ENCODE results near the gene CPD. TPM values are rescaled to one million over a fixed set of nuclear protein-coding genes. Genes with fewer than 3 reads are reported as not detected.

The CPD gene
- total RNA-seq, 3 donors from 2014 or later = 39.2 to 77.3 (median 74.7) TPM

- Histone ChIP-seq H3K36me3 (ENCODE audit: low read depth) (peaks cover 8% of the 10 kb centered on the region), H3K4me3 (no peak overlapping the region), H3K4me1 (ENCODE audit: low read depth) (peaks cover 10% of the 10 kb centered on the region), H3K9me3 (no peaks in the 10 kb centered on the region)
- DNase-seq (no peak), ATAC-seq (no peak)
- intact Hi-C loops (cut with DNase I, micrococcal nuclease) = no loop called here
- TF ChIP-seq, protein P1, sequence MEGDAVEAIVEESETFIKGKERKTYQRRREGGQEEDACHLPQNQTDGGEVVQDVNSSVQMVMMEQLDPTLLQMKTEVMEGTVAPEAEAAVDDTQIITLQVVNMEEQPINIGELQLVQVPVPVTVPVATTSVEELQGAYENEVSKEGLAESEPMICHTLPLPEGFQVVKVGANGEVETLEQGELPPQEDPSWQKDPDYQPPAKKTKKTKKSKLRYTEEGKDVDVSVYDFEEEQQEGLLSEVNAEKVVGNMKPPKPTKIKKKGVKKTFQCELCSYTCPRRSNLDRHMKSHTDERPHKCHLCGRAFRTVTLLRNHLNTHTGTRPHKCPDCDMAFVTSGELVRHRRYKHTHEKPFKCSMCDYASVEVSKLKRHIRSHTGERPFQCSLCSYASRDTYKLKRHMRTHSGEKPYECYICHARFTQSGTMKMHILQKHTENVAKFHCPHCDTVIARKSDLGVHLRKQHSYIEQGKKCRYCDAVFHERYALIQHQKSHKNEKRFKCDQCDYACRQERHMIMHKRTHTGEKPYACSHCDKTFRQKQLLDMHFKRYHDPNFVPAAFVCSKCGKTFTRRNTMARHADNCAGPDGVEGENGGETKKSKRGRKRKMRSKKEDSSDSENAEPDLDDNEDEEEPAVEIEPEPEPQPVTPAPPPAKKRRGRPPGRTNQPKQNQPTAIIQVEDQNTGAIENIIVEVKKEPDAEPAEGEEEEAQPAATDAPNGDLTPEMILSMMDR (IDR thresholded peaks at IDR 0.05) = no peak
Observed at GRCh38 chr17:30482555-30482954, 103.8 kb downstream of the CPD start.

- TF ChIP-seq, protein P1 (IDR thresholded peaks at IDR 0.05) = no peak
- H3K4me1 ChIP-seq (ENCODE audit: low read depth) = peaks cover 8% of the 10 kb centered on the region
- no peak overlapping the region for H3K4me3 ChIP-seq
- peaks cover 8% of the 10 kb centered on the region for H3K36me3 ChIP-seq (ENCODE audit: low read depth)
- no peaks in the 10 kb centered on the region for H3K9me3 ChIP-seq
- ATAC-seq (no peak), DNase-seq (no peak)
- intact Hi-C loops (cut with DNase I, micrococcal nuclease) = no loop called here
Observed at GRCh38 chr17:30483159-30483558, 104.4 kb downstream of the CPD start.

DNA sequence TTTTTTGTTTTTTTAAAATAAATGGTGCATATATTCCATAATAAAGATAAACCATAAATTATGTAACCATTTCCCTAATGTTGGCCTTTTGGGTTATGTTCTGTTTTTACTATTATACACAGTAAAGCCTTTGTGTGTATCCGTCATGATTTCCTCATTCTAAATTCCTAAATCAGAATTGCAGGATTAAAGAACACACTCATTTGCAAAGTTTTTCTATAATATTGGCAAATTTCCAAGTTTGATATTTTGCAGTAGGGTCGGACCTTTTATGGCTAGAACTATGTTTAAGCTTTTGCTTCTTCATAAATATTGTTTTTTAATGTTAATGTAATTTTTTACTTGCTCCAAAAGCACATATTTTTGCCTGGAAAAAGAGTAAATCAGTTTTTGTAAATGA is 115.1 kb downstream of the CPD start:
- no peak for ATAC-seq
- peaks cover 9% of the 10 kb centered on the region for H3K36me3 ChIP-seq (ENCODE audit: low read depth)

DNA sequence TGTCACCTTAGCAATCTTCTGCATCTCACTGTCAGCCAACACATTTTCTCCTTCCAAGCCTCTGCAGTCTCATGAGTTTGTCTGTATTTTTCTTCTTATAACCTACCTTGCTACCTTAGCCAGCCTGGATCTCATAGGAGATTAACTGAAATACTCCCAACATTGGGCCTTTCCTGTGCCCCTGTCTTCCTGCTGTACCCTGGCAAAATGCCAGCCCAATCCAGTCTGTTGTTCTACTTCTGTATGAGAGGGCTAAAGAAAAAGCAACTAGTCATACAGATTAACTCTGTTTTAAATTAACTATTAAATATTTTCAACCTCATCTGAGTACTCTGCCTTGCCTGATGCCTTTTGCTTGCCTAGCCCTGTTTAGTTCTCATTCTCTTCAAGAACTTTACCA is 116.9 kb downstream of the CPD start:
- intact Hi-C loops (cut with DNase I, micrococcal nuclease) = no loop called here
- no peak for ATAC-seq
- no peak for DNase-seq
- H3K36me3 ChIP-seq (ENCODE audit: low read depth) = peaks cover 9% of the 10 kb centered on the region
- no peaks in the 10 kb centered on the region for H3K9me3 ChIP-seq
- TF ChIP-seq, protein P1 (IDR thresholded peaks at IDR 0.05) = no peak
- H3K4me3 ChIP-seq = no peak overlapping the region
- no peaks in the 10 kb centered on the region for H3K4me1 ChIP-seq (ENCODE audit: low read depth)

More for the DNA sequence above, 115.1 kb downstream of the CPD start:
- H3K9me3 ChIP-seq = no peaks in the 10 kb centered on the region
- H3K4me1 ChIP-seq (ENCODE audit: low read depth) = no peaks in the 10 kb centered on the region
- TF ChIP-seq, protein P1 (IDR thresholded peaks at IDR 0.05) = no peak
- H3K4me3 ChIP-seq = no peak overlapping the region
- intact Hi-C loops (cut with DNase I, micrococcal nuclease) = no loop called here
- DNase-seq = no peak

DNA sequence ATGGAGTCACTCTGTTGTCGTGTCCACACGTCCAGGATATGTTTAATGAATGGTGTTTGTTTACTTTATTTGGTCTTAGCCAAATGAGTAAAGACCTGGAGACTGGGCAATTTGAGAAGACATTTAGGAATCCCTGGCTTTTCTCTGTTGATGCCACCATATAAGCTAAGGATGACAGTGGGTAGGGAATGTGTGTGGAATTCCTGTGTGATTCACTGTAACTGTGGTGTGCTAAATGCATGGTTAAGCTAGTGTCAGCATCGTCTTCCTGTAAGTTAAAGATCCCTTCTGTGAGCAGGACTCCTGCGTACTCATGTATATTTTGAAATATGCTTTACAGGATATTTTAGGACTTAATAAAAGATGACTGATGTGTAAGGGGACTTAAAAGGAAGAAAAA is 124.8 kb downstream of the CPD start:
- no peaks in the 10 kb centered on the region for H3K4me1 ChIP-seq (ENCODE audit: low read depth)
- DNase-seq = no peak
- ATAC-seq = no peak
- TF ChIP-seq, protein P1 (IDR thresholded peaks at IDR 0.05) = no peak
- no peaks in the 10 kb centered on the region for H3K9me3 ChIP-seq
- no peaks in the 10 kb centered on the region for H3K36me3 ChIP-seq (ENCODE audit: low read depth)
- no peak overlapping the region for H3K4me3 ChIP-seq
- intact Hi-C loops (cut with DNase I, micrococcal nuclease) = no loop called here

DNA sequence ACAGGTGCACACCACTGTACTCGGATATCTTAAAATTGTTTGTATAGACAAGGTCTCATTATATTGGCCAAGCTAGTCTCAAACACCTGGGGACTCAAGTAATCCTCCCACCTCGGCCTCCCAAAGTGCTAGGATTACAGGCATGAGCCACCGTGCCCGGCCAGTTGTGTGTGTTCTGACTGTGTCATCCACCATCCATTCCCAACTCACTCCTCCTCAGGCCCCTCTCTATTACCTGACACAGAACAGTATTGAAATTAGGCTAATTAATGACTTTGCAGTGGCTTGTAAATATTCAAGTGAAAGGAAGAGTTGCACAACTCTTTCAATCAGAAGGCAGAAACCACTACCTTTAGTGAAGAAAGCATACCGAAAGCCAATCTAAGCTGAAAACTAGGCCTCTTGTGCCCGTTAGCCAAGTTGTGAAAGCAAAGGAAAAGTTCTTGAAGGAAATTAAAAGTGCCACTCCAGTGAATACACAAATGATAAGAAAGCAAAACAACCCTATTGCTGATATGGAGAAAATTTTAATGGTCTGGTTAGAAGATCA is 127.2 kb downstream of the CPD start:
- Histone ChIP-seq H3K9me3 (no peaks in the 10 kb centered on the region), H3K4me1 (ENCODE audit: low read depth) (no peaks in the 10 kb centered on the region), H3K36me3 (ENCODE audit: low read depth) (no peaks in the 10 kb centered on the region), H3K4me3 (no peak overlapping the region)
- DNase-seq (no peak), ATAC-seq (no peak)
- TF ChIP-seq, protein P1 (IDR thresholded peaks at IDR 0.05) = no peak
- intact Hi-C loops (cut with DNase I, micrococcal nuclease) = no loop called here
